Activated effector memory CD4-positive, alpha-beta T cell treated with anti-CD3 and anti-CD28 coated beads, Interleukin-2, amount 50 U/mL, for 16 hours (primary cell): ENCODE results near the gene THUMPD2.
"Not testable (repeated sequence)": the region's sequence is repeated elsewhere in the genome, so short reads cannot be mapped to it uniquely, and the experiment has no call there.

Experiments
- DNase-seq: peaks from one replicate; pipeline ENCODE4 v3.0.0-alpha.2; 2020

Gene THUMPD2

GRCh38 chr2:39743269-39743776 lies 35.7 kb downstream of the THUMPD2 start:
- DNase-seq: no peak

- DNase-seq: no peak
Observed at GRCh38 chr2:39741871-39742270, 37.2 kb downstream of the THUMPD2 start.

GRCh38 chr2:39739386-39739785 lies 39.7 kb downstream of the THUMPD2 start:
- DNase-seq: no peak

GRCh38 chr2:39738936-39739335 lies 40.1 kb downstream of the THUMPD2 start:
- no peak for DNase-seq

- DNase-seq: no peak
Observed at GRCh38 chr2:39737661-39738060, 41.4 kb downstream of the THUMPD2 start.

GRCh38 chr2:39736640-39737039 lies 42.4 kb downstream of the THUMPD2 start:
- DNase-seq: no peak

- DNase-seq: no peak
Observed at GRCh38 chr2:39735648-39736047, 43.4 kb downstream of the THUMPD2 start.

GRCh38 chr2:39734445-39734844 lies 44.6 kb downstream of the THUMPD2 start:
- DNase-seq: no peak

GRCh38 chr2:39733070-39733674 lies 45.9 kb downstream of the THUMPD2 start:
- no peak for DNase-seq

DNA sequence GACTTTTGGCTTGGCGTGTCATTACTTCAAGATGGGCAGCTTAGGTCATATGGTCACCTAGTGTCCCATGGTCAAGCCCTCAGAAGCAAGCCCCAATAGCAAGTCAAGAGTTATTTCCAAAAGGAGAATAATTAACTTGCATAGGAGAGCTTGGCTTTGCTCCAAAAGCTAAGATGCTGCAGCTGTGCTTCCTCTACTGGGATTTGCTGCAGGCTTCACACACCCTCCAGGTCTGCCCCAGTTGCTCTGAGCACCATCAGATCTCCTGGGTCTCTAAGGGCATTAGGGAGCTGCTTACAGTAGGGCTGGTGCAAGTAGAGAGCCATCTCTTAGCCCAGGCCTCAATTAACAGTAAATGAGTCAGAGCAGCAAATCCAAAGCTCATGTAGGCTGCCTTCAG lies 46.6 kb downstream of the THUMPD2 start:
- DNase-seq: no peak

GRCh38 chr2:39731546-39731945 lies 47.5 kb downstream of the THUMPD2 start:
- DNase-seq: no peak

- no peak for DNase-seq
Observed at GRCh38 chr2:39730685-39731302, 48.3 kb downstream of the THUMPD2 start.

- no peak for DNase-seq
Observed at GRCh38 chr2:39730276-39730675, 48.8 kb downstream of the THUMPD2 start.

DNA sequence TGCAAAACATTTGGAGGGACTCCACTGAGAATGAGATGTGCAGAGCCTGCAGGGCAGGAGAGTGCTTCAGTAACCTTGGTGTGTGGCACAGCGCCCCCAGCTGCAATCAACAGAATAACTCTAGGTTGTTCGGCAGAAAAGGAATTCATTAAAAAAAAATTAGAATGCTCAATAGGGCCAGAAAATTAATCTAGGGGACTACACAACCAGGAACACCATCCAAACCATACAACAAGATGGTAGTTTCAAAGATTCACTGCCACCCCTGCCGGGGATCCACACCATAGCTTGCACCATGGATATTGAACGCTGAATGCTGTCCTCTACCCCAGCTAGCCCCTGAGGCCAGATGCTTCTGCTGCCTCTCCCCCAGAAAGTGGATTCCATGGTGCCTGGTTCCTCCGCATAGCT lies 50.1 kb downstream of the THUMPD2 start:
- no peak for DNase-seq

GRCh38 chr2:39728085-39728484 lies 51.0 kb downstream of the THUMPD2 start:
- DNase-seq: not testable (repeated sequence)

DNA sequence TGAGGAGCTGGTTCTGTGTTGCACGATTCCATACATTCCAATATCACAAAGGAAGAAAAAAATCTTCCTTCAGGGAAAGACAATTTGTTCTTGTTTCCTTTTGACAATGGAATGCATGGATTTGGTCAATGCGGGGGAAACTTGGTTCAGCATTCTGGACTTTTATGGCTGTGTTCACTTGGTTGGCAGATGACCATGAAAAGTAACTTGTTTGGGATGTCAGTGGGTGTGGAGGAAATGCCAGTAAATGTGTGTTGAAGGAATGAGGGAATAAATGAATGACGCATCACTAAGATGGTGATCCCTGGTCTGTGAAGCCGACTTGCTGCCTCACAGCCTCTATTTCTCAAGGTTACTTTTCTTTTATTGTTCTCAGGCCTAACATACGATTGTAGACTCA lies 53.7 kb downstream of the THUMPD2 start:
- no peak for DNase-seq

DNA sequence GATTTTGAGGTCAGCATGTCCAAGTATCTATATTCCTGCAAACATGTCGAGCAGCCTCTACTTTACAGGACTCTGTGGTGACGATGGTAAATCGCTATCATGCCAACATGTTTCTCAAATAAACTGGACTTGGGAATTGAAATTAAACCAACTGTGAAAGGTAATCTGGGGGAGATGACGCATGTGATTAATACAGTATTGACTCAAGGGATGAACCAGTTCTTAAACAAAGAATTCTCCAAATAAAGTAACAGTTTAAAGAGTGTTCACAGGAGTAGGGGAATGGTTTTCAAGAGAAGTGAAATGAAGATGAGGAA lies 54.3 kb downstream of the THUMPD2 start:
- no peak for DNase-seq

- no peak for DNase-seq
Observed at GRCh38 chr2:39723946-39724827, 54.9 kb downstream of the THUMPD2 start.

GRCh38 chr2:39723497-39723896 lies 55.6 kb downstream of the THUMPD2 start:
- DNase-seq: no peak

DNA sequence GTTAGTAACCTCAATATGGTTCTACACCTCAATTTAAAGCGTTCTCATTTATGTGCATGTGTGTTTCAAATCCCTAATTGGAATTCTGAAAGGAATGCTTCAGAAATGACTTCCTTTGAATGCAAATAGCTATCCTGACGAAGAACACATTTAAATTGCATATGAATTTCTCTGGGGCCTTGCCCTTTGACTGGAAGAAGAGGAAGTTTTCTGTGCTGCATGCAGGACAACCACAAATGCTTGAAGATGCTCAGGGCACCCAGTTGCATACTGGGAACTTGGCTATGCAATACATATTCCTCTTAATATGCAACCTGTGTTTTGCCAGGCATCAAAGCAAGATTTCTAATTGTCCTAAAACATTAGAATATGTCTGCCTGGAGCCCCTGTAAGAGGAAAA lies 58.1 kb downstream of the THUMPD2 start:
- no peak for DNase-seq

DNA sequence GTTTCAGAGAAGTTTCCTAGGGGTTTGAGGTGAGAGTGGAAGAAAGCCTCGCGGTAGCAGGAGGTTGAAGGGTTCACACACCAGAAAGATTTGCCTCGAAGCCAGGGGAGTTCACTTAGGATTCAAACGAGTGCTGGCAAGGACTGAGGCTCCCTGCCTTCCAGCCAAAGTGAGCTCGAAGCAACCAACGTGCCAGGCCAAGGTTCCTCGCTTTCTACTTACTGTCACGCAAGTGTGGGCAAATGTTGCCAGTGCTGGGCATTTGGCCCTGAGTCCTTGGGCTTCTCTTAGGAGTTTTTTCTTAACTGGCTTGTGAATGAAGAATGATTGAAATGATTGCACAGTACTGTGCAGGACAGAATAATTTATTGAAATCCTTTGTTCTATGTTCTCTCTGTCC lies 59.7 kb downstream of the THUMPD2 start:
- no peak for DNase-seq

GRCh38 chr2:39718483-39718882 lies 60.6 kb downstream of the THUMPD2 start:
- DNase-seq: no peak

DNA sequence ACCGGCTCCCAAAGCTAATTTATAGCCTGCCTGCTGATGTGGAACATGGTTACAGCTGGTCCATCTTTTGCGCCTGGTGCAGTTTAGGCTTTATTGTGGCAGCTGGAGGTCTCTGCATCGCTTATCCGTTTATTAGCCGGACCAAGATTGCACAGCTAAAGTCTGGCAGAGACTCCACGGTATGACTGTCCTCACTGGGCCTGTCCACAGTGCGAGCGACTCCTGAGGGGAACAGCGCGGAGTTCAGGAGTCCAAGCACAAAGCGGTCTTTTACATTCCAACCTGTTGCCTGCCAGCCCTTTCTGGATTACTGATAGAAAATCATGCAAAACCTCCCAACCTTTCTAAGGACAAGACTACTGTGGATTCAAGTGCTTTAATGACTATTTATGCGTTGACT lies 62.0 kb downstream of the THUMPD2 start:
- DNase-seq: no peak

- no peak for DNase-seq
Observed at GRCh38 chr2:39715822-39716221, 63.2 kb downstream of the THUMPD2 start.
